Lower leg skin (tissue), 3 donors: ENCODE data around the gene FAM228A.

Experiments
- POLR2A ChIP-seq, 2 donors: fragments of 450-650 bp; IDR thresholded peaks; one replicate each; pipeline ENCODE4 v1.6.1; 2016 to 2017; ENCODE audit warnings: antibody characterized with exemption in 2 of 2, mild to moderate bottlenecking in 1 of 2, moderate library complexity in 1 of 2
- TF ChIP-seq, protein P1 (sequence below), 3 donors: fragments of 450-650 bp; IDR thresholded peaks; one replicate each; pipeline ENCODE4 v1.5.1; 2016; ENCODE audit warnings: antibody characterized with exemption in 3 of 3, mild to moderate bottlenecking in 3 of 3, moderate library complexity in 2 of 3

- TF ChIP-seq, protein P1, sequence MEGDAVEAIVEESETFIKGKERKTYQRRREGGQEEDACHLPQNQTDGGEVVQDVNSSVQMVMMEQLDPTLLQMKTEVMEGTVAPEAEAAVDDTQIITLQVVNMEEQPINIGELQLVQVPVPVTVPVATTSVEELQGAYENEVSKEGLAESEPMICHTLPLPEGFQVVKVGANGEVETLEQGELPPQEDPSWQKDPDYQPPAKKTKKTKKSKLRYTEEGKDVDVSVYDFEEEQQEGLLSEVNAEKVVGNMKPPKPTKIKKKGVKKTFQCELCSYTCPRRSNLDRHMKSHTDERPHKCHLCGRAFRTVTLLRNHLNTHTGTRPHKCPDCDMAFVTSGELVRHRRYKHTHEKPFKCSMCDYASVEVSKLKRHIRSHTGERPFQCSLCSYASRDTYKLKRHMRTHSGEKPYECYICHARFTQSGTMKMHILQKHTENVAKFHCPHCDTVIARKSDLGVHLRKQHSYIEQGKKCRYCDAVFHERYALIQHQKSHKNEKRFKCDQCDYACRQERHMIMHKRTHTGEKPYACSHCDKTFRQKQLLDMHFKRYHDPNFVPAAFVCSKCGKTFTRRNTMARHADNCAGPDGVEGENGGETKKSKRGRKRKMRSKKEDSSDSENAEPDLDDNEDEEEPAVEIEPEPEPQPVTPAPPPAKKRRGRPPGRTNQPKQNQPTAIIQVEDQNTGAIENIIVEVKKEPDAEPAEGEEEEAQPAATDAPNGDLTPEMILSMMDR (IDR thresholded peaks at IDR 0.05): no peak
- no peak for TF ChIP-seq POLR2A (IDR thresholded peaks at IDR 0.05)
These were observed 11.3 kb upstream of the FAM228A start for GRCh38 chr2:24163601-24164000.
